DMS53 treated with DMSO at 0.1 percent for 48 hours (cell line): Measurements from ENCODE around the gene ATP11B.

Source experiments
- DNase-seq: peaks from one replicate; lab custom pipeline; 2025; ENCODE audit not compliant: unreplicated experiment; lab: John Stamatoyannopoulos, UW

Gene ATP11B

GRCh38 chr3:182948305-182948704, 155.0 kb downstream of the ATP11B start:
- DNase-seq, result no peak

- no peak for DNase-seq
Measured at GRCh38 chr3:182949688-182950087, 156.4 kb downstream of the ATP11B start.

GRCh38 chr3:182954553-182955235, 161.4 kb downstream of the ATP11B start:
- DNase-seq, result no peak

- DNase-seq, result no peak
Measured at GRCh38 chr3:182957226-182957625, 163.9 kb downstream of the ATP11B start.

- no peak for DNase-seq
Measured at GRCh38 chr3:182957676-182958266, 164.5 kb downstream of the ATP11B start.

GRCh38 chr3:182959474-182960350, 166.4 kb downstream of the ATP11B start:
- DNase-seq, result no peak

GRCh38 chr3:182962166-182962565, 168.9 kb downstream of the ATP11B start:
- no peak for DNase-seq

- no peak for DNase-seq
Measured at GRCh38 chr3:182964179-182964578, 170.9 kb downstream of the ATP11B start.

GRCh38 chr3:182965861-182966366, 172.6 kb downstream of the ATP11B start:
- no peak for DNase-seq

- DNase-seq, result no peak
Measured at GRCh38 chr3:182967218-182968204, 174.2 kb downstream of the ATP11B start.

- no peak for DNase-seq
Measured at GRCh38 chr3:182969277-182969676, 176.0 kb downstream of the ATP11B start.

GRCh38 chr3:182969853-182970252, 176.5 kb downstream of the ATP11B start:
- DNase-seq, result no peak

- DNase-seq, result no peak
Measured at GRCh38 chr3:182970811-182971418, 177.6 kb downstream of the ATP11B start.
